ENCODE results near the gene RAB3C. TPM values are rescaled to one million over a fixed set of nuclear protein-coding genes. Genes with fewer than 3 reads are reported as not detected.

The RAB3C gene
- total RNA-seq, 1 donor from 2014 or later = not detected

GRCh38 chr5:58771796-58772195 is 188.9 kb downstream of the RAB3C start:
- intact Hi-C loops (cut with micrococcal nuclease) = no loop called here

- intact Hi-C loops (cut with micrococcal nuclease) = no loop called here
These were observed 191.0 kb downstream of the RAB3C start for GRCh38 chr5:58773744-58774441.

DNA sequence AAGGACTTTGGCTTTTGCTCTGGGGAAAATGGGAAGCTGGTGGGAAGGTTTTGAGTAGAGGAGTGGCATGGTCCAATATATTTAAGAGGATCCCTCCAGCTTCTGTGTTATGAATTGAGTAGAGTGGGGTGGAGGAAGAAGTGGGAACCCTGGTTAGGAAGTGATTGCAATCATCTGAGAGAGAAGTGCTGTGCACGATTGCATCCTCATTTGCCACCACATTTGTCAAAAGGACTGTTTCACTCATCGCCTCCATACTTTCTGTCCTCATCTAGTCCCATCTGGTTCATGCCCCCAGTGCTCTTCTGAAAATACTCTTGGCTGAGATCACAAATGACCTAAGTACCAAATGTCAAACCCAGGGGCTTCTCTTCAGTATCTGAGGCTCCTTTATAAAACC is 192.1 kb downstream of the RAB3C start:
- intact Hi-C loops (cut with micrococcal nuclease) = no loop called here

GRCh38 chr5:58775701-58776262 is 192.9 kb downstream of the RAB3C start:
- intact Hi-C loops (cut with micrococcal nuclease) = no loop called here

- intact Hi-C loops (cut with micrococcal nuclease) = no loop called here
These were observed 193.7 kb downstream of the RAB3C start for GRCh38 chr5:58776559-58776958.

GRCh38 chr5:58778888-58779287 is 196.0 kb downstream of the RAB3C start:
- intact Hi-C loops (cut with micrococcal nuclease) = no loop called here

- intact Hi-C loops (cut with micrococcal nuclease) = no loop called here
These were observed 203.2 kb downstream of the RAB3C start for GRCh38 chr5:58786035-58786434.

GRCh38 chr5:58786711-58787303 is 203.9 kb downstream of the RAB3C start:
- intact Hi-C loops (cut with micrococcal nuclease) = no loop called here

DNA sequence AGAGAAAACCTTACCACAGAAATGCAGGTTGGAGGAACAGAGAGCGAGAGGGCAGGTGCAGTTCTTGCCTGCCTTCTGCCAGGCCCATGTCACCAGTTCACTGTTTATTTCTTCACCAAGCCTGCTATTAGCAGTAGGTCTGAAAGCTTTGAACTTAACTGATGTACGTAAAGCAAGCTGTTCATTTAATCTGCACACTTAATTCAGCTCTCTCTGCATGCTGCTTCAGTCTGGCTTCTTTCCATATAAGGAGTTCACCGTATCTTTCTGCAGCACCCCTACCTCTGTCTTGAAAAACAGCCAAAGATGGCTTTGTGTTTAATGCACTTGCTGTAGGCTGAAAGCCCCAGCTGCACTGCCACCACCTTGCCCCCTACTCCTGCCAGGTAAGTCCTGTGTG is 205.1 kb downstream of the RAB3C start:
- intact Hi-C loops (cut with micrococcal nuclease) = no loop called here

- intact Hi-C loops (cut with micrococcal nuclease) = no loop called here
These were observed 211.2 kb downstream of the RAB3C start for GRCh38 chr5:58793888-58794657.

GRCh38 chr5:58794875-58795274 is 212.0 kb downstream of the RAB3C start:
- intact Hi-C loops (cut with micrococcal nuclease) = no loop called here

GRCh38 chr5:58795327-58795726 is 212.5 kb downstream of the RAB3C start:
- intact Hi-C loops (cut with micrococcal nuclease) = no loop called here

DNA sequence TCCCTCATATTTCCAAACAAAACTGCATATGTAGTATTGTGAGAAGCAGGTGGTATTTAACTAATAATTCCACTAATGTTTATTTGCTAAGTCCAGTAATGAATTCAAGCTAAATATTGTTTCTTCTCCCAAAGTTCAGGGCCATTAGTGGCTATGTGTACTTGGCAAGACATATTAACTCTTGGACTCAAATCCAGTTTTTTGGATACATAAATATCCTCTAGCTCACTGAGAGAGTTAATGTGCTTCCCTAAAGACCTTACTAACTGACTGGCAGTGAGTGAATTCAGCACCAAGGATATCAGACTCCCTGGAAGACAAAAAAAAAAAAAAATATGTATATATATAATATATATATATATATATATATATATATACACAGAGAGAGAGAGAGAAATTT is 214.1 kb downstream of the RAB3C start:
- intact Hi-C loops (cut with micrococcal nuclease) = no loop called here

GRCh38 chr5:58800356-58800755 is 217.5 kb downstream of the RAB3C start:
- intact Hi-C loops (cut with micrococcal nuclease) = no loop called here

- intact Hi-C loops (cut with micrococcal nuclease) = no loop called here
These were observed 218.1 kb downstream of the RAB3C start for GRCh38 chr5:58800861-58801540.

DNA sequence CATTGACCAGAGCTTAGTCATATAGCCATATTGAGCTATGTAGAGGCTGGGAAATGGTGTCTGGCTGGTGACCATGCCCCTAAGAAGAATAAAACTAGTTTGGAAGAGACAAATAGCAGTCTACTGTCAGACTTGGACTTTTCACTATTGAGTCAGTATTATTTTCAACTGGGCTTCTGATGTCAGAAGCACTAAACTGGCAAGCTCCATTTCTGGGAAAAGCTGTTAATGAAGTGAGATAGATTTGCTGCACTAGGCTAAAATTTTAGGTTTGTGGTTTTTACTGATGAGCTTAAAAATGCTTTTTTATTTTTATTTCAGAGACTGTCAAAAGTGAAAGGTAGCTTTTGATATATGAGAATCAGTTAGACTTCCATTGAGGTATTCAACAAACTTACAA is 220.2 kb downstream of the RAB3C start:
- intact Hi-C loops (cut with micrococcal nuclease) = no loop called here

- intact Hi-C loops (cut with micrococcal nuclease) = no loop called here
These were observed 221.4 kb downstream of the RAB3C start for GRCh38 chr5:58804291-58804690.

DNA sequence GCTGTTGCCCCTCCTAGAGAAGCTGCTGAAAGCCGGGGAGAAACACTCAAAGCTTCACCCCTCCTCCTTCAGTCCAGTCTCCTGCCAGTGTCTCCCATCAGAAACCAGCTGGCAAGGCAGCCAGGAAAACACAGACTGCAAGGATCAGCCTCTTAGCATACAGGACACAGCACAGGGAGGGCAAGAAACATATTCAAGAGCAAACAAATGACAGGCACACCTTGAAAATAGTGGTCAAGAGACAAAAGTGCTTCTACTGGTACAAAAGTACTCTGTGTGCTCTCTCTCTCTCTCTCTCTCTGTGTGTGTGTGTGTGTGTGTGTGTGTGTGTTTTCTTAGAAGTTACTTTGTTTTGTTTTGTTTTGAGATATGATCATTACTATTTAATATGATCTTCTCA is 227.2 kb downstream of the RAB3C start:
- intact Hi-C loops (cut with micrococcal nuclease) = no loop called here

- intact Hi-C loops (cut with micrococcal nuclease) = no loop called here
These were observed 231.0 kb downstream of the RAB3C start for GRCh38 chr5:58813855-58814254.

GRCh38 chr5:58816181-58816731 is 233.4 kb downstream of the RAB3C start:
- intact Hi-C loops (cut with micrococcal nuclease) = no loop called here

DNA sequence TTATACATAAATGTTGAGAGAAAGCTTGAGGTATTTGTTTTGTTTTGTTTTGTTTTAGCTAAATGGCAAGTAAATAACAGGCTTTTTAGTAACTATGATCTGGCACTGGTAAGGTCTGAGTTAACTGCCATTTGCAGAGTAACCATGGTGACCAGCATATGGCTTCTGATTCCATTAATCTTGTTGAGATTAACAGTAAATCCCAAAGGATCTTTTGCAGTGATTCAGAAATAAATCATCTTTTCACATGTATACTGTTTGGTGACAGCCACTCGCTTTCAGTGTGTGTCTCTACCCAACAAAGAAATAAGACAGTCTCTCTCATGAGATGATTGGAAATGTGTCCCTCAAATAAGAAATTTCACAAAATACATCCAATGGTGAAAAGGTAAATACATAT is 235.6 kb downstream of the RAB3C start:
- intact Hi-C loops (cut with micrococcal nuclease) = no loop called here

All from T-helper 1 cell treated with Interleukin-12 subunit alpha and Interleukin-12 subunit beta and Interleukin-4 antibody, amounts not matched to agents 30 ng/mL and 1 ng/mL, for 36 hours (primary cell).